ENCODE data around the gene ROR2.

Gene ROR2

DNA sequence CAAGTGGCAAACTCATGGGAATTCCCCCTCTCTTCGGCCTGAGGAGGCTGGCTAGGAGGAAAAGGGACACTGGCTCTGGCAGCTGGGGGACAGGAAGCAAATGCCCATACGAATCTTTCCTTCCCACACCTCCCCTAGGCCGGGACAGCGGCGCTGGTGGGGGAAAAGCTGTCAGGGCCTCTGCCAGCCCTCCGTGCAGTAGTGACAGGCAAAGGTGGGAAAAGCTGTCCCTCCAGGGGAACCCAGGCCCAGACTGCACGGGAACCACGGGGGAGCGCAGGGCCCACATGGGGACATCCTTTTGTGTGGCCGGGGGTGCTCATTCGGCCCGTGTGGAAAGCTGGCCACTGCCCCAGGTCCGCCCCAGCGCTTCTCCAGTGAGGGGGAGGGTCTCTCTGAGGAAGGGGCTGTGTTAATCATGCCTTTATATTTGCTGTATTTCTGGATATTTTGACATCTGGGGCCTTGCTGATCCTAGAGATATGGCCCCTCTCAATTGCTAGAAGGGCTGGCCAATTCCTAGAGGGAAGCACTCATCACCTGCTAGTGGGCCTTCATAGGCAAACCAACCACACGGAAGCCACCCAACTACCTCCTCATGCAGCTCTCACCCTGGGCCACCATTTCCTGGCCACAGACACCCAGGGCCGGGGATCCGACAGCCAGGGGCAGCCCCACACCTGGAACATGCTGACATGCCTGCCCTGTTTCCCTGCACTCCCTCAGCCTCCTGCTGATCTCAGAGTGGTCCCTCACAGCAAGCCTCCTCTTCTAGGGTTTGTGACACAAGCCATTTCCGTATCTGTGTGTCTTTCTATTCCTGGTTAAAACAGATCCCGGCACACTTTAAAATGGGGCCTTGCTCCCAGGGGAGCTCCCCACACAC lies 138.8 kb downstream of the ROR2 start:
- Histone ChIP-seq H3K9ac (ENCODE audit: low read length) (no peak overlapping the region), H3K4me3 (ENCODE audit: insufficient read depth, low read length, poor library complexity, severe bottlenecking) (no peak overlapping the region), H3F3A (ENCODE audit: insufficient read depth) (no peaks in the 10 kb centered on the region), H3K27me3 (ENCODE audit: low read length) (no peaks in the 10 kb centered on the region), H3K4me2 (ENCODE audit: low read depth, low read length, poor library complexity, severe bottlenecking) (no peak overlapping the region), H3K27ac (ENCODE audit: low read depth, low read length) (no peak overlapping the region), H4K20me1 (ENCODE audit: low read depth, low read length) (no peaks in the 10 kb centered on the region), H2AFZ (ENCODE audit: low read depth, low read length, severe bottlenecking) (no peak overlapping the region), H3K36me3 (ENCODE audit: low read length) (no peaks in the 10 kb centered on the region), H3K9me2 (replicated peaks; ENCODE audit: insufficient read depth, low read length) (no peaks in the 10 kb centered on the region), H3K9me3 (ENCODE audit: insufficient read depth, low read length) (no peaks in the 10 kb centered on the region), H3K79me2 (ENCODE audit: insufficient read depth, low read length) (no peaks in the 10 kb centered on the region)
- no peak for TF ChIP-seq EZH2phosphoT487 (conservative IDR thresholded peaks at IDR 0.05; ENCODE audit: low read length)
- TF ChIP-seq, protein P1, sequence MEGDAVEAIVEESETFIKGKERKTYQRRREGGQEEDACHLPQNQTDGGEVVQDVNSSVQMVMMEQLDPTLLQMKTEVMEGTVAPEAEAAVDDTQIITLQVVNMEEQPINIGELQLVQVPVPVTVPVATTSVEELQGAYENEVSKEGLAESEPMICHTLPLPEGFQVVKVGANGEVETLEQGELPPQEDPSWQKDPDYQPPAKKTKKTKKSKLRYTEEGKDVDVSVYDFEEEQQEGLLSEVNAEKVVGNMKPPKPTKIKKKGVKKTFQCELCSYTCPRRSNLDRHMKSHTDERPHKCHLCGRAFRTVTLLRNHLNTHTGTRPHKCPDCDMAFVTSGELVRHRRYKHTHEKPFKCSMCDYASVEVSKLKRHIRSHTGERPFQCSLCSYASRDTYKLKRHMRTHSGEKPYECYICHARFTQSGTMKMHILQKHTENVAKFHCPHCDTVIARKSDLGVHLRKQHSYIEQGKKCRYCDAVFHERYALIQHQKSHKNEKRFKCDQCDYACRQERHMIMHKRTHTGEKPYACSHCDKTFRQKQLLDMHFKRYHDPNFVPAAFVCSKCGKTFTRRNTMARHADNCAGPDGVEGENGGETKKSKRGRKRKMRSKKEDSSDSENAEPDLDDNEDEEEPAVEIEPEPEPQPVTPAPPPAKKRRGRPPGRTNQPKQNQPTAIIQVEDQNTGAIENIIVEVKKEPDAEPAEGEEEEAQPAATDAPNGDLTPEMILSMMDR (IDR thresholded peaks at IDR 0.05; ENCODE audit: insufficient read depth, low read length, poor library complexity, severe bottlenecking), result no peak

DNA sequence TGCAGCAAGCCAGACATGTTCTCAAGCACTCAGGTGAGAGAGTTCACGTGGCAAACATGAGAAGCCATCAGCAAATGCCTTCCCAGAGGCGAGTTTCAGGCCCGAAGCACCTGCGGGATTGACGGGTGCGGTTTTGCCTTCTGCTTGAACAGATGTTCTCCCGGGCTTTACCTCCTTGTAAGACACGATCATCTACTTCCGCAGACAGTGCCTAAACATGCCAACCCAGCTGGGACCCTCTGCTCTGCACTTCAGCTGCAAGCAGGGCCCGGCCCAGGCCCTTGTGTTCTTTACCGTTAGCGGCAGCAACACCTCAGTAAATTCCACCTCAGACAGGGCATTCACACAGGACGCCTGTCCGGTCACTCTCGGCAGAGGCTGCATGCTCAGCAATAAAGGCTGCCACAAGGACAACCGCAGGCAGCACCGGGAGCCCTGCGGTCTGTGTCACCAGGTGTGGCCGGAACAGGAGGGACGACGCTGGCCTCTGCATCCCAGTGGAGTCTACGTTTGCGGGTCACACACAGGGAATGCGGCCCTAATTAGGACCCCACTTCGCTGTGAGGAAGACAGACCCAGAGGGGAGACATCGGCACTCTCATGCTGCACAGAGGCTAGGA lies 139.6 kb downstream of the ROR2 start:
- Histone ChIP-seq H3K9me3 (ENCODE audit: insufficient read depth, low read length) (no peaks in the 10 kb centered on the region), H3K4me2 (ENCODE audit: low read depth, low read length, poor library complexity, severe bottlenecking) (no peak overlapping the region), H2AFZ (ENCODE audit: low read depth, low read length, severe bottlenecking) (no peak overlapping the region), H3F3A (ENCODE audit: insufficient read depth) (no peaks in the 10 kb centered on the region), H3K9me2 (replicated peaks; ENCODE audit: insufficient read depth, low read length) (no peaks in the 10 kb centered on the region), H3K4me3 (ENCODE audit: insufficient read depth, low read length, poor library complexity, severe bottlenecking) (no peak overlapping the region), H4K20me1 (ENCODE audit: low read depth, low read length) (no peaks in the 10 kb centered on the region), H3K9ac (ENCODE audit: low read length) (no peak overlapping the region), H3K36me3 (ENCODE audit: low read length) (no peaks in the 10 kb centered on the region), H3K79me2 (ENCODE audit: insufficient read depth, low read length) (no peaks in the 10 kb centered on the region), H3K27me3 (ENCODE audit: low read length) (no peaks in the 10 kb centered on the region), H3K27ac (ENCODE audit: low read depth, low read length) (no peak overlapping the region)
- TF ChIP-seq, protein P1 (IDR thresholded peaks at IDR 0.05; ENCODE audit: insufficient read depth, low read length, poor library complexity, severe bottlenecking), result no peak
- TF ChIP-seq EZH2phosphoT487 (conservative IDR thresholded peaks at IDR 0.05; ENCODE audit: low read length), result no peak

DNA sequence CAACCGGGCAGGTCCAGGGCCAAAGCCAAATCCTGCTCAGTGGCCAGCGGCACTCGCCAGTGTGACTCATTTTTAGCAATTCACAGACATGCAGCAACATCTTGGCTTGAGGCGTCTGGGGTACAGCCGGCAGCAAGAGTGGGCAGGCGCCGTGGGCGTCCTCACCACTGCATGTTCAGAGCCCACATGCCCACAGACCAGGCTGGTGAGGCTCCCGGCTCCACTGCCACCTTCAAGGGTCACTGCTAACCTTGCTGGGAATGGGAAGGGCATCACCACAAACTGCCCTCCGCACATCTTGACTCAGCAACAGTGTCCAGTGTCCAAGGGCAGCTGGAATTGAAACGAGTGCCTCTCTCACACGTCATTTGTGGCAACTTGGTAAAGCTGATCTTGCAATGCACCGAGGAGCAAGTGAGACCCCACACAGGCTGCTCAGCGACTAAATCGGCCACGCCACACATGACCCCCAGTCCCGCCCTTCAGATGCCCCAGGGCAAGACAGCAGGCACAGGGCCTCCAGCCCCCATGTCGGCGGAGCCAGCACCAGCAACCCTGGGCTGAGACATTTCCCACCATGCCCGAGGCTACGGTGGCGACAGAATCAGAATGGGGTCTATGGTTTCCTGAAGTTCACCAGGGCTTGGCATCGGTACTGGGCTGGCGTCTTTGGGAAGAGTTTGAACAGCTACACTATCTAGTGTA lies 140.3 kb downstream of the ROR2 start:
- Histone ChIP-seq H3K79me2 (ENCODE audit: insufficient read depth, low read length) (no peaks in the 10 kb centered on the region), H3K4me2 (ENCODE audit: low read depth, low read length, poor library complexity, severe bottlenecking) (no peak overlapping the region), H3K27me3 (ENCODE audit: low read length) (no peaks in the 10 kb centered on the region), H3K9me3 (ENCODE audit: insufficient read depth, low read length) (no peaks in the 10 kb centered on the region), H3K27ac (ENCODE audit: low read depth, low read length) (no peak overlapping the region), H3F3A (ENCODE audit: insufficient read depth) (no peaks in the 10 kb centered on the region), H3K4me3 (ENCODE audit: insufficient read depth, low read length, poor library complexity, severe bottlenecking) (no peak overlapping the region), H4K20me1 (ENCODE audit: low read depth, low read length) (no peaks in the 10 kb centered on the region), H3K9ac (ENCODE audit: low read length) (no peak overlapping the region), H3K9me2 (replicated peaks; ENCODE audit: insufficient read depth, low read length) (no peaks in the 10 kb centered on the region), H2AFZ (ENCODE audit: low read depth, low read length, severe bottlenecking) (no peak overlapping the region), H3K36me3 (ENCODE audit: low read length) (no peaks in the 10 kb centered on the region)
- TF ChIP-seq, protein P1 (IDR thresholded peaks at IDR 0.05; ENCODE audit: insufficient read depth, low read length, poor library complexity, severe bottlenecking), result no peak
- no peak for TF ChIP-seq EZH2phosphoT487 (conservative IDR thresholded peaks at IDR 0.05; ENCODE audit: low read length)
